Measurements from ENCODE around the gene IL22RA2.

- TF ChIP-seq POLR2AphosphoS5 (IDR thresholded peaks at IDR 0.05; ENCODE audit: low read depth, low read length) (no peak), CTCF (IDR thresholded peaks at IDR 0.05) (no peak), SIN3A (IDR thresholded peaks at IDR 0.05; ENCODE audit: borderline replicate concordance, insufficient read depth, low read depth, low read length) (no peak), REST (IDR thresholded peaks at IDR 0.05; ENCODE audit: insufficient read depth in 1 of 2, low read depth in 2 of 2, low read length in 1 of 2) (no peak), TCF7L2 (IDR thresholded peaks at IDR 0.05; ENCODE audit: low read depth, low read length) (no peak)
Observed at GRCh38 chr6:137176729-137177128, 3.3 kb upstream of the IL22RA2 start.

Data from Panc1 (cell line).